HG03196 (cell line): ENCODE data around the gene ZSCAN25.
"Not testable (repeated sequence)": the region's sequence is repeated elsewhere in the genome, so short reads cannot be mapped to it uniquely, and the experiment has no call there.

Experiments used
- ATAC-seq: cut with Tn5 transposase; IDR thresholded peaks from one replicate; pipeline ENCODE4 v1.9.1; 2021; ENCODE audit not compliant: unreplicated experiment

The ZSCAN25 gene

DNA sequence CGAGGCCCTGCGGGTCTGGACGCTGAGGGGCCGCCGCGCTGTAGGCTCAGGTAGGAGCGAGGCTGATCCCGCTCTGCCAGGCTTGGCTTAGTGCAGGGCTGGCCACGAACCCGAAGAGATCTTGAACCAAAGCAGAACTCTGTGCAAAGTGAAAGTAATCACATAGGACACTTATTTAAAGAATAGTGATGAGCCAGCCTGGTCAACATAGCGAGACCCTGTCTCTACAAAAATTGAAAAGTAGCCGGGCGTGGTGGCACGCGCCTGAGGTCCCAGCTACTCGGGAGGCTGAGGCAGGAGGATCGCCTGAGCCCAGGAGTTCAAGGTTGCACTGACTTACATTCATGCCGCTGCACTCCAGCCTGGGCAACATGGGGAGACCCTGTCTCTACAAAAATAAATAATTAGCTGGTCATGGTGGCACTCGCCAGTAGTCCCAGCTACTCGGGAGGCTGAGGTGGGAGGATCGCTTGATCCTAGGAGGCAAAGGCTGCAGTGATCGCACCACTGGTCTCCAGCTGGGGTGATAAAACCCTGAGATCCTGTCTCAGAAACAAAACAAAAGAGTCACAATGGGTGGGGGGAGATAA lies 541 bp downstream of the ZSCAN25 start:
- ATAC-seq, result no peak

DNA sequence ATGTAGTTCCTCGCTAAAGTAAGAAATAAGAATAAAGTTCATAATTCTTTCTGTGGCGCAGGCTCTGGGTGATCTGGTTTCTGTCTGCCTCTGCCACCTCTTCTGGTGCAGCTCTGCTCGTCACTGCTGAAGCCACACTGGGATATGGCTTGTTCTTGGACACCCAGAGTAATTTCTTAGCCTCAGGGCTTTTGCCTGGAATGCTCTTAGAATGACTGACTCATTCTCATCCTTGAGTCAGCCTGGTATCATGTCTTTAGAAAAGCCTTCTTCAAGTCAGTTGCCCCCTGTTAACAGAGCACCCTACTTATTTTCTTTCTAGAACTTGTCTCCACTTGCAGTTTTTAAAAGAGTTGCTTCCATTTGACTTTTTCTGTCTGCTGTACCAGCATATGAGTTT lies 2.0 kb downstream of the ZSCAN25 start:
- no peak for ATAC-seq

DNA sequence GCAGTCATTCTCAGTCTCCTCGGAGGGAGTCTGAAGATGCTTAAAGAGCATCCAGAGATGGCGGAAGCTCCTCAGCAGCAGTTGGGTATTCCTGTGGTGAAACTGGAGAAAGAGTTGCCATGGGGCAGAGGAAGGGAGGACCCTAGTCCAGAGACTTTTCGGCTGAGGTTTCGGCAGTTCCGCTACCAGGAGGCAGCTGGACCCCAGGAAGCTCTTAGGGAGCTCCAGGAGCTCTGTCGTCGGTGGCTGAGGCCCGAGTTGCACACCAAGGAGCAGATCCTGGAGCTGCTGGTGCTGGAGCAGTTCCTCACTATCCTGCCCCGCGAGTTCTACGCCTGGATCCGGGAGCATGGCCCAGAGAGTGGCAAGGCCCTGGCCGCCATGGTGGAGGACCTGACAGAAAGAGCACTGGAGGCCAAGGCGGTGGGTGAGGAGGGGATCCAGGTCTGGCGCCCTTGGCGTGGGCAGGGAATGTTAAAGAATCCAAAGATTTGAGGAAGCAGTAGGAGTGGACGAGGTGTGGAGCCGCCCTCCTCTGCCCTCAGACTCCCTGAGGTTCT lies 2.9 kb downstream of the ZSCAN25 start:
- ATAC-seq, result no peak

DNA sequence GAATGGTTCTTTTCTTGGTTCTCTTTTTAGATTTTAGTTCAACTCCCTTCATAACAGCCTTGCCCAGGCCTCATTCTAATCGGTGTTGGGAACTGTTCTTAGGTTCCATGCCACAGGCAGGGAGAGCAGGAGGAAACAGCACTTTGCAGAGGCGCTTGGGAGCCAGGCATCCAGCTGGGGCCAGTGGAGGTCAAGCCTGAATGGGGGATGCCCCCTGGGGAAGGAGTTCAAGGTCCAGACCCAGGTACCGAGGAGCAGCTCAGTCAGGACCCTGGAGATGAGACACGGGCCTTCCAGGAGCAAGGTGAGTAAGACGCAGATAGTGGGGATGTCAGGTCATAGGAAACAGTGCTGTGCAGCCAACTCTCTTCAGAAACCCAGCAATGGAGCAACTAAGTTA lies 4.5 kb downstream of the ZSCAN25 start:
- ATAC-seq, result no peak

DNA sequence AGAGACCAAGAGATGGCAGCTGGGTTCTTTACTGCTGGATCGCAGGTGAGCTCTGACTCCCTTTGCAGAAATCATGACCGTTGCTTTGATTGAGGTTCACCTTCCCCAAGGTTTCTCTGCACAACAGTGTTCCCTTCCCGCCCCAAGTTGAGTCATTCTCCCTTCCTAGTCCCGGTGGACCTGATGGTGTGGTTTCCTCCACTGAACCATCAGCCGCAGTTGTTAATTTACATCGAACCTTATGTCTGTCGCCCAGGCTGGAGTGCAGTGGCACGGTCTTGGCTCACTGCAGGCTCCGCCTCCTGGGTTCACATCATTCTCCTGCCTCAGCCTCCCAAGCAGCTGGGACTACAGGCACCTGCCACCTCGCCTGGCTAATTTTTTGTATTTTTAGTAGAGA lies 5.8 kb downstream of the ZSCAN25 start:
- no peak for ATAC-seq

DNA sequence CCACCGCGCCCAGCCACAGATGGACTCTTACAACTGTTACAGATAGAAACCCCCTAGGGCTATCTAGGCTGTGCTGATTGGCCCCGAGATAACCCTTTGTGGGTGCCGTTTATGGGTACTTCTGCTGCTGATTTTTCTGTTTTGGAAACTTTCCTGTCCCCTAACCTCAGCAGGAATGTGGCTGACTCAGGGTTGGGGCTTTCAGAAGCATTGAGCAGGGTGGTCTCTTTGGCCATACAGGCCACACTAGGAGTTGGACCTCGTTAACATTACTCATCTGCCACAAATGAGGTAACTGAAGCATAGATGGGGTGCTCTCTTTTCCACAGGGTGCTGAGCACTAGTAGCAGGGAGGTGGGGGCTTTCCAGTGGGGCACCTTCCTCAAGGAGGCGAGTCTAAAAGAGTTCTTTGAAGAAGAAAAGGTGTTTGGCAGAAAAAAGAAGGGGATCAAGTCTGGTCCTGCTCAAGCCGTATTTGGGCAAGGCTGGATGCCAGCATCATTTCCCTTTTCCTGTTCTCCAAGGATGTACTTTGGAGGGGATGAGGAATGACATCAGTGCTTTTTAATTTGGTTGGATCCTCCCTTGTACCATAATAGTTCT lies 6.4 kb downstream of the ZSCAN25 start:
- ATAC-seq, result no peak

DNA sequence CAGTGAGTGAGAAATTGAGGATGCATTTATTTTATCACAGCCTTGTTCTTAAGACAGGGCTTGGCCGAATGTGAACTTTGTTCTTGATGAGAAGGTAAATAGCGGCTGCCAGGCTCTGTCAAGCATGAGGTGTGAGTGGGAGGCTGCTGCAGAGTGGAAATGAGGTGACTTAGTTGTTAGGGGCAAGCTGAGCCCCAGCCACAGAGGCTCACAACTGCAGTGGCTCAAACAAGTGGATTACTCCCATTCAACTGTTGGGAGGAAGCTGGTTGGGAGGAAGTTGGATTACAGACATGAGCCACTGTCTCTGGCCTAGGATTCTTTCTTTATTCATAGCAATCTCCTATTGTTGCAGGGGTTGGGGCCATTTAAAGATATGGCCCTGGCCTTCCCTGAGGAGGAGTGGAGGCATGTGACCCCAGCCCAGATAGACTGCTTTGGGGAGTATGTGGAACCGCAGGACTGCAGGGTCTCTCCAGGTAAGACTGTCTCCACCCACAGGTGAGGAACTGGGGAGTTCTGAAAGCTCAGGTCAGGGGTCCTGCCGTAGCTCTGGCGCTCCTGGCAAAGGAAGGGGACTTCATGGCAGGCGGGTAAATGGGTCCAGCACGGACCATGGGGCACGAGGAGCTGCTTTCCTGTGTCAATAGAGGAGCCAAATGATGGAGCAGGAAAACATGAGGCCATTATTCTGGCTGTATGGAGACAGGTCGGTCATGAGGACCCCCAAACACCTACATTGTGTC lies 7.1 kb downstream of the ZSCAN25 start:
- ATAC-seq, result no peak

DNA sequence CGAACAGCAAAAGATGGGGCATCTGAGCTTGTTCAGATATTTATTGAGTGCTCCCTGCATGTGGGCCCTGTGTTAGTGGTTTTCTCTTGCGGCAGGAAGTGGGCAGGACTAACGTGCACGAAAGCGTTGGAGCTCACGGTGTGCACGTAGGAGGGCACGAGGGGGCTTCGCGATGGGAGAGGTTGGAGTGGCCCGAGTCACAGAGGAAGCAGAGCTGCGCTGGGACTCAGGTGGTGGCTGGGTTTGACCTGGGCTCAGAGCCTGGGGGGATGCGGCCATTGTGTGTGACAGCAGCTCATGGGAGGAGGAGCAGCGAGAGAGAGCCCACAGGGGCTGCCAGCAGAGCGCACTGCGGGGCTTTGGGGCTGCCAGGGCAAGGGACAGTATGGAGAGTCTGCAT lies 7.7 kb downstream of the ZSCAN25 start:
- ATAC-seq, result no peak

DNA sequence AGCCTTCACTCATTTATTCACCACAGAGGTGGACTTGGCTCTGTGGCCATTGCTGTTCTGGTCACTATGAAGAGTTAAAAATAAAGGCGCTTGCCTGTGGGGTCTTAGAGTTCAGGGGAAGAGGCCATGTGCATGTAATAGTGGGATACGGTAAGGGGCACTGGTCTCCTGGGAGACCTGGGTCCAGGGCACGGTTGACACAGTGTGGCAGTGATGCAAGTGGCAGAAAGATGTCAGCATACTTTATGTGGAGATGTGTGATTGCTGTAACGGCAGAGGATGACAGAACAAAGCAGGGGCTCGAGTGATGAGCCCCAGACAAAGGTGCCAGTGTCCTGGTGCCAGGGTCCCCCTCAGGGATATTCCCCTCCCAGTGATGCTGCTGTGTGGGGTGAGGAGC lies 8.6 kb downstream of the ZSCAN25 start:
- no peak for ATAC-seq

DNA sequence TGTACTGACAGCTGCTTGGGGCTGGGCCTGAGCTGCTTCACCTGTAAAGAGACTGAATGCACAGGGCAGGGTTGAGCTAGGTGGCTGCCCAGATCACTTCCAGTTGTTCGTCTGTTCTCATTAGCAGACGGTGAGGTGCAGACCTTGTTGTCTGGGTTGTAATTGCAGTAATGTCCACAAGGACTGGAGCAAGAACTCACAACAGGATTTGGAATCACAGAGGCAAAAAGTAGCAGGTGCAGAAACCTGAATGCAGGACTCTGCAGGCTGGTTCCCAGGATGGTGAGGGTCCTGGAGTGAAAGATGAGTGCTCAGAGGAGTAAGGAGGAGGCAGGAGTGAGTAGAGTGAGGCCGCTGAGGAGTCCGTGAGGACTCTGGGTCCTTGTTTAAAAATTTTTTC lies 9.2 kb downstream of the ZSCAN25 start:
- ATAC-seq, result no peak

DNA sequence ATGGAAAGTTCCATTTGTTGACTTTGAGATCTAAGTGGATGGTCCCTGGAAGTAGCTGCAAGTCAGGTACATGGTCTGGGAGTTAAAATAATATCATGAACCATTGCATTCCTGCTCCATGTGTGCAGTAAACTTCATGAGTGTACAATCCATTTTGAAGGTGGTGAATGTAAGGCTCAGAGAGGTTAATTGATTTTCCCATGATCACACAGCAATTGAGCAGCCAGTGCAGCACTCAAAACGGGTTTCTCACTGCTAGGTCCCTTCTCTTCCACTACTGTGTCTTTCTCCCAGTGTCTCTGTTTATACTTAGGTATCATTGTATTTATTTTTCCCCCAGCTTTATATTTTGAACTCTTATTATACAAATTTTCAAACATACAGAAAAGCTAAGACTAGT lies 9.9 kb downstream of the ZSCAN25 start:
- ATAC-seq, result no peak

DNA sequence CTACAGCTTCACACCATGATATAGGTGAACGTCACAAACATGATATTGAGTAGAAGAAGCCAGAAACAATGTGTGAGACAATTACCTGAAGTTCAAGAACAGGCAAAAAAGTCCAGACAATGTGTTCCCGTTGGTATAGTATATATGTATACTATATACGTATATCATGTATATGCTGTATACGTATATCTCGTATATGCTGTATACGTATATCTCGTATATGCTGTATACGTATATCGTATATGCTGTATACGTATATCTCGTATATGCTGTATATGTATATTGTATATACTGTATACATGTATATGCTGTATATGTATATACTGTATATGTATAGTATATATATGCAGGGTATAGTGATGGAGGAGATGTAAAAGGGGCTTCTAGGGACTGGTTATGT lies 10.8 kb downstream of the ZSCAN25 start:
- ATAC-seq, result no peak

DNA sequence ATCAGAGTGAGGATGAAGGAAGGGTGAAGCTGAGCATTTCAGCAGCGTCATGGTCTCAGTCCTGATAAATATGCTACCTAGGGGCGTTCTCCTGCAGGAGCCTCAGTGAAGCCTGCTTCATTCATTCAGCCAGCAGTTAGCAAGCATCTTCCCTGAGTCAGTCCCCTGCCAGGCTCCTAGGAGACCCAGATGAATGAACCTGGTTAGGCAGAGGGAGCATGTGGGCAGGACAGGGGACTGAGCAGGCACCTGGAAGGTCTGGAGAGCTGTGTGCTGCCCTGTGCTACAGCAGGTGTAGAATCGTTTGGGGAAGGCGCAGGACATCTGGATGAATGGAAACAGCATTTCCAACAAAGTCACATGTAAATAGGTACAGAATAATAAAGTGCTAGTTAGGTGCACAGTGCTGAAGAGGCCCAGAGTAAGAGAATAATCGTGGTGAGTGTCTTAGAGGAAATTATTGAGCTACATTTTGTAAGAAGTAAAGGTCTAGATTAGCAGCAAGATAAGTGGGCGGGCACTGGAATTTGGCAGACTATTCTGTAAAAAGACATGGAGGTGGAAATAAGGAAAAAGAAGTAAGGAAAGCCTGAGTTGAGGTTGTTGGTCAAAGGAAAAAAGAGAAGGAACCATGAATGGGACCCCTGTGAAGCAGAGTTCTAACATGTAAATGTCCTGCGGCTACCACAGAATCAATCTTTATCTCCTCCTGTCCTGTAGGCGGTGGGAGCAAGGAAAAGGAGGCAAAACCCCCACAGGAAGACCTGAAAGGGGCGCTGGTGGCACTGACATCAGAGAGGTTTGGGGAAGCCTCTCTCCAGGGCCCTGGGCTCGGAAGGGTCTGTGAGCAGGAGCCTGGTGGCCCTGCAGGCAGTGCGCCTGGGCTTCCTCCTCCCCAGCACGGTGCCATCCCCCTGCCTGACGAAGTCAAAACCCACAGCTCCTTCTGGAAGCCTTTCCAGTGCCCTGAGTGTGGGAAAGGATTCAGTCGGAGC lies 12.0 kb downstream of the ZSCAN25 start:
- ATAC-seq, result no peak

DNA sequence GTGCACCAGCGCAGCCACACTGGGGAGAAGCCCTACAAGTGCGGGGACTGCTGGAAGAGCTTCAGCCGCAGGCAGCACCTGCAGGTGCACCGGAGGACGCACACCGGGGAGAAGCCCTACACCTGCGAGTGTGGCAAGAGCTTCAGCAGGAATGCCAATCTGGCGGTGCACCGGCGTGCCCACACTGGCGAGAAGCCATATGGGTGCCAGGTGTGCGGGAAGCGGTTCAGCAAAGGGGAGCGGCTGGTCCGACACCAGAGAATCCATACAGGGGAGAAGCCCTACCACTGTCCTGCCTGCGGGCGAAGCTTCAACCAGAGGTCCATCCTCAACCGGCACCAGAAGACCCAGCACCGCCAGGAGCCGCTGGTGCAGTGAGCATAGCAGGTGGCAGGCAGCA lies 12.9 kb downstream of the ZSCAN25 start:
- ATAC-seq, result no peak

DNA sequence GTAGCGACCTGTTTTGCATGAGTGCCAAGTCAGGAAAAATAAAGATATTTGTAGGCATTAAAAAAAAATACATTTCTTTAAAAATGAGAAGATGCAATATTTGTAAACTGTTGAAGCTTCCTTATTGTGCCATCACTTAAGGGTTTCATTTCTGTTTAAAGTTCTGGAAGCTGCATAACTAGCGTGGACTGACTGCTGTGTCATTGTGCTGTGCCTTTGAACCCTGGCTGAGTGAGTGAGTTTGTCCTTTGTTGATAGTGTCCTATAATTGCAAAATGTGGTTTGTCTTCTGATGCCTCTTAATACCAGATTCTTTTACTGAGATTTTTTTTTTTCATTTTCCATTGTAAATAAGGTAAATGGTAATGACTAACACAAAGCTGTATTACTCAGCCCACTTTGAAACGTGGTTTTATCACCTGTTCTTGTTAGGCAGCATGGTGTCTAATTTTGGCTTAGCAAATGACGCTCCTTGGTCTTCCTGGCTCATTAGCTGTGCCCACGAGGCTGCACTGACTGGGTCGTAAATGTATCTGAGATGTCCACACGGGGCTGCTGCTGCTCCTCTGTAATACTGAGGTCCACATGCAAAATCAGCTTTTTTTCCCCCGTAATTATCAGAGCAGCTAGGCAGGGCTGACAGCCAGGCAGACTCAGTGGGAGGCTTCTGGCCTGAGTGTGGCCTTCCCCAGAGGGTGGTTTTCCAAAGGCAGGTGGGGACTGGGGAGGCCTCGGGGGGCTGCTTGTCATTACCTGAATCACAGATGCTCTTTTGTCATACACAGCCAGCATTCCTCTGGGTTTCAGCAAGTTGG lies 14.8 kb downstream of the ZSCAN25 start:
- no peak for ATAC-seq

DNA sequence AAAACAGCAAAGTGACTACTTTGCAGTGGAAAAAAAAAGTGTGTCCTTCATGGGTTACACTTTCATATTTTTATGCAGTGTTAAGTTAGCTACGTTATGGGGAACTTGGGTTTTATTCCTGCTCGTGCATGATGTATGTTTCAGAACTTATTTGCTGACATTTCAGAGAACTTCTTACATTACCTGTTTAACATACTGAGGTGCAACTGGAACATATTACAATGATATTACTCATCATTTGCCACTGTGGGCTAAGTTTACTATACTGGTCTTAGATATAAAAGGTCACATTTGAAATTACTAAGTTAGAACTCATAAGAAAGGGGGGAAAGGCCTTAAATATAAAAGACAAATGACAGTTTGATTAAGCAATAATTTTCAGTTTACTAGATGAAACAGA lies 20.7 kb downstream of the ZSCAN25 start:
- not testable (repeated sequence) for ATAC-seq

DNA sequence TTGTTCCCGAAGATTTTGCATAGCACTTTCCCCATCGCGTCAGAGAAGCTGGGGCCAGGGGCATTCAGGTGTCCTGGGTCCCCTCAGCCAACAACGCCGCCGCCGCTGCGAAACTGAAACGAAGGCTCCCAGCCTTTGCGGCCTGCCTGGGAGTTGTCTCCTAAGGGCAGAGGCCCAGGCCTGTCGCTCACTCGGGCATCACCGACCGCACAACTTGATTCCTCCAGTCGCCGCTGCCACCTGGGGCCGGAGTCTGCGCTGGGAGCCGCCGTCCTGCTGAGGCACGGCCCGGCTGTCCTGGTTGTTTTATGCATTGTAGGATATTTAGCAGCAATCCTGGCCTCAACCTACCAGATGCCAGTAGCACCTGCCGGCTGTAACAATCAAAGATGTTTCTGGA lies 22.0 kb downstream of the ZSCAN25 start:
- ATAC-seq, result no peak

DNA sequence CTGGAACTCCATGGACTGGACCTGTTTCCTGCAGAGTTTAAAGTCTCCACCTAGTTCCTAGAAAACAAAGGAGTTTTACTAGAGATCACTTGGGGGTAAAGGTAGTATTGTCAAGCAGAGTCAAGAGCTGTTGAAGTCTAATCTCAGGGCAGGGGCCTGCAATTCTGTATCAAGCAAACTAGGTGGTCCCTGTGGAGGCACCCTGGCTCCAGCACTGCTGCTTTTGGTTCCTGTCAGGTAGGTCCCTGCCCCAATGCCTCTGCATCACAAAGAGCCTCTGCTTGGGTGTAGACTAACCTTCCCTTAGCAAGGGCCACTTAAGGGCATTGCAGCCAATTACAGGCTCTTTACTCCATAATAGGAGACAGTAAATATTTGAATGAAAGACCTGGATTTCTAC lies 22.5 kb downstream of the ZSCAN25 start:
- no peak for ATAC-seq

DNA sequence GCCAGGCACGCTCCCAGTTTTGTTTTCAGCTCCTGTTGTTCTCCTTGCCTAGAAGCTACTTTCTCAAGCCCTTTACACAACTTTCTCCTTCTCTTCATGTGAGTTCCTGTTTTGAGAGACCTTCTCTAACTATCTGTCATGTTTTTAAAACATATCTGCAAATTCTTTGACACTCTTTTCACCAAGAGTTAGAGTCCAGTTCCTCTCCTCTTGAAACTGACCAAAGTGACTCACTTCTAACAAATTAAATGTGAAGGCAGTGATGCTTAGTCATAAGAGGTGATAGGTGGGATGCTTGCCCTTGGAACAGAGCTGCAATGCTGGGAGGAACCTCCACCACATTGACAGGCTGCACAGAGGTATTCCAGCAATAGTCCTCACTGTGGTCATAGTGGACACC lies 25.3 kb downstream of the ZSCAN25 start:
- ATAC-seq, result no peak

DNA sequence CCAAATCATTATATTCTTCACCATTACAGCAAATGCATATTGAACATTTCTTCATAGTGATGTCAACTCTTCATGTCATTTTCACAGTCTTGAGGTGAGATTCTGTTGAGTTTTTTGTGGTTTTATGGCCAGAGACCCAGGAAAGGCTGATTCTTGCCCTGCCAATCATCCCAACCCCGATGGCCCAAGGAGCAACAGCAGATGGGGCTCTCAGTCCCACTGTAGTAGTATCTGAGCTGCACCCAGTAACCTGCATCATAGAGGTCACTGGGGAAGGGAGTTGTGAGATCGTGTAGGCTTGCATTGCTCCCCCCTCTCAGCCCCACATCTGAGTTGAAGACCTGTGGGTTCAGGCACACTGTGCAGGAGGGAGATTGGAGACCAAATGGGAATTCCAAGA lies 26.7 kb downstream of the ZSCAN25 start:
- no peak for ATAC-seq
